ENCODE results near the gene PRKN.

GRCh38 chr6:162190981-162191380, 536.6 kb downstream of the PRKN start:
- no peak for TF ChIP-seq EZH2 (IDR thresholded peaks at IDR 0.05; ENCODE audit: insufficient read depth, poor library complexity, severe bottlenecking)
- no peak for TF ChIP-seq EZH2phosphoT487 (IDR thresholded peaks at IDR 0.05; ENCODE audit: insufficient read depth, low read depth)
